LoVo (cell line): ENCODE results near the gene ENTHD1.

Experiments used
- DNase-seq: peaks from one replicate; pipeline ENCODE4 v3.0.0-alpha.2; 2016; ENCODE audit warnings: low spot score

The ENTHD1 gene

DNA sequence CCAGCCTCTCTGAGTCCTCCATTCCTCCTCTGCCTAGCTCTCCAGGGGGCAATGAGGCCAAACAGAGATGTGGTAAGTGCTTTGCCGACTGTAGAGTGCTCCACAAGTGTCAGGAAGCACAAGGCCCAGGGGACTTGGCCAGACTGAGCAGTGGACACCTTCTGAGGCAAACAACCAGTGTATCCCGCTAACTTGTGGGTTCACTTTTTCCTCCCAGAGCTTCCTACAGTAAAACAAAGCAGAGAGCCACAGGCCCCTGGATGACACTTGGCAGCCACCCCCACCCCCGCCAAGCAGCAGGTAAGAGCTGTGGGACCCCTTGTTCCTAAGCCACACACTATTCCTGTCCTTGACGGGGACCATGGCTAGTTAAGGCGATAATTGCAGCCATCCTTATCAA, 162.1 kb downstream of the ENTHD1 start:
- DNase-seq, result no peak

DNA sequence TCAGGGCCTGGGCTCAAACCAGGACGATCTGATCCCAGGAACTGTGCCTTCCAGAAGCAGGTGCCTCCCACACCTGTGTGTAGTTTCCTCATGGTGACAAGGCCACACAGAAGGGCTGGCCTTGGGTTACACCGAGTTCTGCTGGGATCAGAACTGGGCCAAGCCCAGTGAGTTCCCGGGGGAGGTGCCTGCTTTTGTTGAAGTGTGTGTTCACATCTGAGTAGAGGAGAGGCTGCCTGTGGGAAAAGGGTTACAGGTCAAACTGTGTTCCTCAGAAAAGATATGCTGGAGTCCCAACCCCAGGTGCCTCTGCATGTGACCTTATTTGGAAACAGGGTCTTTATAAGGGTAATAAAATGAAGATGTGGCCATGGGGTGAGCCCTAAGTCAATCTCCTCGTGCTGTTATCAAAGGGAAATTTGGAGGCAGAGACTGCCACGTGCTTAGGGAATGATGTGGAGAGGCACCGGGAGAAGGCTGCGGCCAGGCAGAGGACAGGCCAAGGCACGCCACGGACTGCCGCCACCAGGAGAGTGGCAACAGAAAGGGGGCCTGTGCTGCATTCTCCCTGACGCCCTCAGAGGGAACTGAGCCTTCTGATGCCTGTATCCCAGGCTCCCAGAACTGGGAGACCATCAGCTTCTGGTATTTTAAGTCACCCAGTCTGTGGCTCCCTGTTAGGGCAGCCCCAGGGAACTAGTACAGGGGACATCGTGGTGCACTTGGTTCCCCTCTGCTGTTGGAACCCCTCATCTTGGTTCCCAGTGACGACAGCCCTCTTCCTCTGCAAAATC, 164.2 kb downstream of the ENTHD1 start:
- no peak for DNase-seq

- no peak for DNase-seq
These were observed 165.2 kb downstream of the ENTHD1 start for GRCh38 chr22:39728236-39728860.

- peak; percentile 30 for DNase-seq
These were observed 166.0 kb downstream of the ENTHD1 start for GRCh38 chr22:39727541-39727940.

DNA sequence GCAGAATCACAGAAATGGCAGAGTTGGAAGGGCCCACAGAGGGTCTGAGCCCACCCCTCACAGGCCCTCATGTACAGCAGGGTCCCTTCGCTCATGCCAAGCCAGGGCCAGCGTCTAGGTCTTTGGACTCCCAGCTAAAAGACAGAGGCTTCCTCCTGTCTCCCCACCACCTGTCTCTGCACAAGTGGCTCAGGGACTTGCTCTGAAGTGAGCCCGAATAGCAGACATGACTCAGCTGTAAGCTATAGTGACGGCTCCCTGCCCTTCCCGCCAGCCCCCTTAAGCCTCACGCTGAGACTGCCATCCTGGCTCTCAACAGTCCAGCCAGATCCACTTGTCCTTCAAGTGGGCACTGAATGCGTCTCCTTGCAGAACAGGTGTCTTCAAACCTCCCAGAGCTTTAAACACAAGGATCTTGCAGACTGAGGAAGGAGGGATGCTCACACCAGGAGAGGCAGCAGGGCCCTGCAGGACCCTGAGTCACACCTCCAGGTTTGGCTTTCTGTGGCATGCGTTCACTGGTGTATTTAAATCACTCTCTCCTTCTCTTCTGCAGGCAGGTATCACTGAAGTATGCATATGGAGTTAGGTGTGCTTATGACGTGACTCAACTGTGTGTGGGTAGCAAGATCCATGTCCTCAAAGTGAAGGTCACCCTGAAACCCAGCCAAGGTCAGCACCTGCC, 168.1 kb downstream of the ENTHD1 start:
- no peak for DNase-seq

DNA sequence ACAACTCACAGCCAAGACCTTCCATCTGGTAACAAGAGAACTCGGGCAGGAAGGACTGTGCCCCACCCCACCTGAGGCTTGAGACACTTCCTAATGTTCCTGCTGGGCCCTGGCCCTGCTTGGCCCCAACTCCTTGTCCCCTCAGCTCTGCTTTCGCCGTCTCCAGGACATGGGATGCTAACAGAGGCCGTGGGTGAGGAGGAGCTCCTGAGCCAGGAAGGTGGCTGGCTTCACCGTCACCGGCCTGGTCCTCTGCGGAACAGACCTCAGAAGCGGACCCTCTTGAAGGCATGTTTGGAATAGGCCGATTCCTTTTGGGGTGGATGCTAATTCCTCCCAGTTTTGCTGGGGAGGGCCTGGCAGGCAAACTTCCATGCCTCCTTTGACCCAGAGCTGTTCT, 168.7 kb downstream of the ENTHD1 start:
- no peak for DNase-seq

DNA sequence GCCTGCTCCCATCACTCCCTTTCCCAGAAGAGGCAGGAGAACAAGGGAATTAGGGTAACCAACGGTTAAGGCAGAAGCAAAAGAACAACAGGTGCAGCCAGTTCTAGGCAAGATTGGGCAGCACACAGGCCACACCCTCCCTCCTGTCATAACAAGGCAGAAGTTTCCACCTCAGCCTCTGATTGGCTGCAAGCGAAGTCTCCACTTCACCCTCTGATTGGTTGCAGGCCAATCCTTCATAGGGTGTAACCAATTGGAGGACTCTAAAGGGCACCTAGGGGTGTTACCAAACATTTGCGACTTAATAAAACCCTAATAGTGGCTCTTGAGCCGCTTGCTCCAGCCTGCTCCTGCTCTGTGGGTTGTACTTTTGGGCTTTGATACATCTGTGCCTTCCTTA, 169.2 kb downstream of the ENTHD1 start:
- DNase-seq, result no peak

DNA sequence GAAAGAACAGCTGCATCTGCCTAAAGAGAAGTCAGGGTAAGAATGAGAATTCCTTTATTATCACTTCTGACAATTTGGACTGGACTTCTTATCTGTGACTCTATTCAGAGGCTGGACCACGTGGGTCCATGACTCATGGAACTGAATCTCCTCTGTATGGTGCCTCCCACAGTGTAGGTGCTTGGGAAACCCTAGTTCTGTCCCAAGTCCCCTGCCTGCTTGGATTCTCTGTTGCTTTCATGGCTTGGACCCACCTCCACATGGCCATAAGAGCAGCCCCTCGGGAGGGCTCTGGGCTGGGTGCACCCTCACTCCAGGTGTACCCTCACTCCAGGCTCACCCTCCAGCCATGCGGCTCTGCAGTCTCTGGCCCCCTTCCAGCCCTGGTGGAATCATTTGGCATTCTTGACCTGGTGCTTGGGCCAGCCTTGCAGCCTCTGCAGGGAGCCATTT, 169.6 kb downstream of the ENTHD1 start:
- peak; percentile 15 for DNase-seq

GRCh38 chr22:39723463-39723862, 170.1 kb downstream of the ENTHD1 start:
- no peak for DNase-seq

DNA sequence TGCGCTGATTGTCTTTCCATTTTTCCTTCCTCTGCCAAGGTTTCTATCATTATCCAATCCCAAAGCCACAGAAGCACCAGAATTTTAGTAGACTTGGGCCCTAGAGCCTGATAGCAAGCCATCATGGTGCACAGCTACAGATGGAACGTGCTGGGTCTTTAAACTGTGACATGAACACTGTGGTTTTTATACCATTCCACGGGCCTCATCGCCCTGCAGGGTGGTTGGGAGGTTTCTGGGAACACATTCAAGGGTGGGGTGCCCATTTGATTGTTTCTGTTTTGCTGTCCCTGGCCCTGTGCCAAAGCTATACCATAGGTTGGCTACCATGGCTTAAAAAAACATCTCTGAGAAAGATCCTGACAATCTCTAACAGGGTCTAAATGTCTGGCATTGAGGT, 171.1 kb downstream of the ENTHD1 start:
- DNase-seq, result no peak

GRCh38 chr22:39722032-39722325, 171.6 kb downstream of the ENTHD1 start:
- no peak for DNase-seq

DNA sequence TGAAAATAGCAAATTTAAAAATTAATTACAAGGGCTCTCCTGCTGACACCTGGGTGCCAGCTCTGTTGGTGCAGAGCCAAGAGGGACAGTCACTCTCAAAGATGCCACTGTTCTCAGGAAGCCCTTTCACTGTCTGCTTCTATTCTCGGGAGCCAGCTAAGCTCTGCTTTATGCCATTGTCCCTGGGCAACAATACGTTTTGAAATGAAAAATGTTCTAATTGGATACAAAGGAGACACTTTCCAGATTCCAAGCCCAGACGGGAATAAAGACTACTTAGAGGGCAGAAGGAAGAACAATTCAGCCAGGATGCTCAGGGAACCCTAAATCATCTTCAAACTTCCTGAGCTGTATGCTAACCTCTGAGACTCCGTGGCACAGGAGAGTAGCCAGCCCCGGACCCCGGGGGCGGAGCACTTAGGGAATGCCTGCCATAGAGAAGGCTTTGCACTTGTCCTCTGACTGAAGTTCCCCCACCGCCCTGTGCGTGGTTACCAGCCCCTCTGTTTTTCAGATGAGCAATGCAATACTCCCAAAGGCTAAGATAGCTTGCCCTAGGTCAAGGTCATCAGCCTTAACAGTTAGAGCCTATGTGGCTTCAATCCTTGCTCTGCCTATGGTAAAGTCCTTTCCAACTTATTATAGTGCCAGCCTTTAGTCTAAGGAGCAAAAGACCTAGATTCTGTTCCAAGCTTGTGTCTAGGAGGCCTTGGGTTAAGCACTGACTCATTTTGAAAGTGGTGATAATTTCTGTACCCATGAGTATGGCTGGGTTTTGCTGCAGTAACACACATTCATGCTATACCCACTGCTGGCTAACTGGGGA, 172.1 kb downstream of the ENTHD1 start:
- no peak for DNase-seq

GRCh38 chr22:39719559-39720450, 173.8 kb downstream of the ENTHD1 start:
- DNase-seq, result no peak

DNA sequence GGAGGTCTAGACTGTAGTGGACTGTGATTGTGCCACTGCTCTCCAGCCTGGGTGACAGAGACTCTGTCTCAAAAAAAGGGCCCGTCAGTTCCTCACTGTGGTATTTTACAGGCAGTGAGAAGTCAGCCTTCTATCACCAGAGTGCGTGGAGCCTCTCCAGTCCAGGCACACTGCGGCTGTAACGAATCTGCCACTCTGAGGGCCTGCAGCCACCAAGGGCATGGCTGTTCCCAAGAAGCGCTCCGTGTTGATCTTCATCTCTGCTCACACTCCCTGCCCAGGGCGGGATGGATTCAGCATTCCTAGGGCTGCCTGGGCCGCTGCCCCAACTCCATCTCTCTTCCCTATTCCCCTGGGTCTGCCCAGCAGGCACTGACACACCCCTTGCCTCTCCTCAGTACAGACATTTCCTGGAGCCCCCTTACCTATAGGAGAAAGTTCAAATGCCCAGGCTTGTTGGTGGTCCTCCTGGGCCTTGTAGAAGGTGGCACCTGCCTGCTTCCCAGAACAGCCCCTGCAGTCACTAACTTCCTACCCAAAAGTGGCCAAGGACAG, 174.6 kb downstream of the ENTHD1 start:
- no peak for DNase-seq

GRCh38 chr22:39718206-39718605, 175.4 kb downstream of the ENTHD1 start:
- DNase-seq, result no peak

DNA sequence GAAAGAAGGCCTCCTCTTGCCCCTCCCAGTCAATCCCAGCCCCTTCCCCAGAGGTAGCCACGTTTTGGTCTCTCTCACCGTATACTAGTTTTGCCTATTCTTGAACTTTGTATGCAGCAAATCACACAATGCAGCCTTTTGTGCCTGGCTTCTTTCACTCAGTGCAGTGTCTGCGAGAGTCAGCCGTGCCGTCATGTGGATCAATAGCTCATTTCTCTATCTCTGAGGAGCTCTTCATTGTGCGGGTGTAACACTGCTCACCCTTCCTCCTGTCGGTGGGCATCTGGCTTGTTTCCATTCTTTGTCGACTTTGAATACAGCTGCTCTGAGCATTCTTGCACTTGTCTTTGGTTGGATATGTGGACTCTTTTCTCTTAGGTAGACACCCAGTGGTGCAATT, 176.5 kb downstream of the ENTHD1 start:
- DNase-seq, result no peak

- no peak for DNase-seq
These were observed 177.0 kb downstream of the ENTHD1 start for GRCh38 chr22:39716534-39716933.

DNA sequence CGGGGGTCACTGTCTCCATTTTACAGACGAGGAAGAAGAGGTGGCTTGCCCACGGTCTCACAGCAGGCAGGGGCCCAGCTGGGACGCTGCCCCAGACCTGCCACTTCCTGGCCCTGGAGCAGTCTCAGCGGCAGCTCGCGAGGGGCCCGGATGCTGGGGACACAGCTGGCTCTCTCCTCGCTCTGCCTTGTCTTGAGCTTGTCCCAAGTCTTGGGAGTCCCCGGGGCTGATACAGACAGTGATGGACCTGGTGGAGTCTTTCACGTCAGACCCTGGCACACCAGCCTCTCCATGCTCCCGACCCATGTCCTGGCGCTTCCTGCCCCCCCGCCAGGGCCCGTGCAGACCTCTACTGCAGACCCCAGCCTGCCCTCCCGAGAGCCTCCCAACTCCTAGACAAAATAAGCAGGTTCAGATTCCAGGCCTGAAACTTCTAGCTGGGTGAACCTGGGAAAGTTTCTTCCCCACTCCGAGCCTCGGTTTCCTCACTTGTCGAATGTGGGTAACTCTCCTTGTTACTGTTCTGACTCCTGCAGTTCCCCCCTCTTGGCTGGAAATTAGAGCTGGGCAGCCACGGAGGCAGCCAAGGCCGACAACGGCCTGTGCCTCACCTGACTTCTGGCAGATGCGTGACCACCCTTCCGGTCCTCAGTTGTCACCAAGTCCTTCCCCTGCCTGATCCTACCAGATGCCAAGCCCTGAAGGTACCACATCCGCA, 177.6 kb downstream of the ENTHD1 start:
- DNase-seq, result no peak

DNA sequence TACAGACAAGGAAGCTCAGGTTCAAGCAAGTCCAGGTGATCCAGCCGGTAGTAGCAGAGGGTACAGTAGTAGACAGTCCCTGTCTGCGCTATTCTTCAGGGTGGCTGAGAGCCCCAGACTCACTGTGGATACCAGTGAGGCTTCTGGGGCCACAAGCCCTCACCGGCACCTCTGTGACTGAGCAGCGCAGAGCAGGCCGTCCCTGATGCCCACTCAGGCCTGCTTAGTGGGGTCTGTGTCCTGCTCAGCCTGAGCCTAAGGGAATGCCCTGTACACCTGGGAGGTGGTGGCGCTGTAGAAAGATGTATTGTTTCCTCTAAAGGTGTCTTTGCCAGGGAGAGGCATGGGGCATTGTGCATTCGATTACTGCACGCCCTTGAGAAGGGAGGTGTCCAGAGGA, 179.2 kb downstream of the ENTHD1 start:
- DNase-seq, result no peak

DNA sequence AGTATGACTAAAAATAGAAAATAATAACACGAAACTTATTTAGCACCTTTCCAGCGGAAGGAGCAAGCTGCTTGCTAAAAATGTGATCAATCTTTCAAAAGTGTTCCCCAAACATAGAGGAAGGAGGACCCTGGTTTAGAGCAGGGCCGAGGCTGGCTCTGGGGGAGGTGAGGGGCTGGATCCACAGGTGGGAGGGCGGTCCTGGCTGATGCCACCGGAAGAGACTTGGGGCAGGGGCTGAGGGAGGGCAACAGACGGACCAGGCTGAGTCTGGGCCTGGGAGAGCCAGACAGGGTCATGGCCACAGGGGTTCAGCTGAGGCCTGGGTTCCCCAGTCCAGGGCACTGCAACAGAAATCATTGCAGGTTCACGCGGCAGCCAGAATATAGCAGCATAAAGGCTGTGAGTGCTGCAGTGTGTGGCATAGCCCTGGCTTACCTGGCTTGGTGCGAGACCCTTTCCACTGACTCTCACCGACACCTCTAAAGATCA, 179.7 kb downstream of the ENTHD1 start:
- DNase-seq, result no peak
